ENCODE results near the gene ST8SIA5.
"Not testable (repeated sequence)": the region's sequence is repeated elsewhere in the genome, so short reads cannot be mapped to it uniquely, and the experiment has no call there.

The ST8SIA5 gene

GRCh38 chr18:46756559-46757201, at the start of gene ST8SIA5:
ST8SIA5 (minus strand) TSS chr18:46757053; CDS start chr18:46756508, 545 bp downstream.
- no peak for DNase-seq (ENCODE audit: low spot score)

- not testable (repeated sequence) for DNase-seq (ENCODE audit: low spot score)
Observed at GRCh38 chr18:46795945-46796344, 39.1 kb upstream of the ST8SIA5 start.

- no peak for DNase-seq (ENCODE audit: low spot score)
Observed at GRCh38 chr18:46794607-46795006, 37.8 kb upstream of the ST8SIA5 start.

- no peak for DNase-seq (ENCODE audit: low spot score)
Observed at GRCh38 chr18:46793565-46793964, 36.7 kb upstream of the ST8SIA5 start.

- DNase-seq (ENCODE audit: low spot score), result no peak
Observed at GRCh38 chr18:46789088-46789487, 32.2 kb upstream of the ST8SIA5 start.

GRCh38 chr18:46787674-46788073, 30.8 kb upstream of the ST8SIA5 start:
- no peak for DNase-seq (ENCODE audit: low spot score)

GRCh38 chr18:46772357-46772756, 15.5 kb upstream of the ST8SIA5 start:
- no peak for DNase-seq (ENCODE audit: low spot score)

- DNase-seq (ENCODE audit: low spot score), result no peak
Observed at GRCh38 chr18:46771141-46771540, 14.3 kb upstream of the ST8SIA5 start.

GRCh38 chr18:46770708-46771107, 13.9 kb upstream of the ST8SIA5 start:
- DNase-seq (ENCODE audit: low spot score), result no peak

- DNase-seq (ENCODE audit: low spot score), result no peak
Observed at GRCh38 chr18:46768166-46768921, 11.5 kb upstream of the ST8SIA5 start.

GRCh38 chr18:46767217-46767616, 10.4 kb upstream of the ST8SIA5 start:
- no peak for DNase-seq (ENCODE audit: low spot score)

- no peak for DNase-seq (ENCODE audit: low spot score)
Observed at GRCh38 chr18:46764586-46764985, 7.7 kb upstream of the ST8SIA5 start.

- no peak for DNase-seq (ENCODE audit: low spot score)
Observed at GRCh38 chr18:46761059-46761769, 4.4 kb upstream of the ST8SIA5 start.

- DNase-seq (ENCODE audit: low spot score), result no peak
Observed at GRCh38 chr18:46759890-46760289, 3.0 kb upstream of the ST8SIA5 start.

GRCh38 chr18:46756025-46756558, 761 bp downstream of the ST8SIA5 start:
- no peak for DNase-seq (ENCODE audit: low spot score)

GRCh38 chr18:46755315-46756024, 1.4 kb downstream of the ST8SIA5 start:
- no peak for DNase-seq (ENCODE audit: low spot score)

GRCh38 chr18:46754661-46755292, 2.1 kb downstream of the ST8SIA5 start:
- DNase-seq (ENCODE audit: low spot score), result no peak

- peak; percentile 29 for DNase-seq (ENCODE audit: low spot score)
Observed at GRCh38 chr18:46754188-46754587, 2.7 kb downstream of the ST8SIA5 start.

GRCh38 chr18:46751882-46752281, 5.0 kb downstream of the ST8SIA5 start:
- no peak for DNase-seq (ENCODE audit: low spot score)

- no peak for DNase-seq (ENCODE audit: low spot score)
Observed at GRCh38 chr18:46750626-46751025, 6.2 kb downstream of the ST8SIA5 start.

GRCh38 chr18:46748466-46748865, 8.4 kb downstream of the ST8SIA5 start:
- no peak for DNase-seq (ENCODE audit: low spot score)

GRCh38 chr18:46740046-46740445, 16.8 kb downstream of the ST8SIA5 start:
- no peak for DNase-seq (ENCODE audit: low spot score)

All from NAMALWA (cell line).